ENCODE measurements around the gene WDR36.

WDR36 gene

DNA sequence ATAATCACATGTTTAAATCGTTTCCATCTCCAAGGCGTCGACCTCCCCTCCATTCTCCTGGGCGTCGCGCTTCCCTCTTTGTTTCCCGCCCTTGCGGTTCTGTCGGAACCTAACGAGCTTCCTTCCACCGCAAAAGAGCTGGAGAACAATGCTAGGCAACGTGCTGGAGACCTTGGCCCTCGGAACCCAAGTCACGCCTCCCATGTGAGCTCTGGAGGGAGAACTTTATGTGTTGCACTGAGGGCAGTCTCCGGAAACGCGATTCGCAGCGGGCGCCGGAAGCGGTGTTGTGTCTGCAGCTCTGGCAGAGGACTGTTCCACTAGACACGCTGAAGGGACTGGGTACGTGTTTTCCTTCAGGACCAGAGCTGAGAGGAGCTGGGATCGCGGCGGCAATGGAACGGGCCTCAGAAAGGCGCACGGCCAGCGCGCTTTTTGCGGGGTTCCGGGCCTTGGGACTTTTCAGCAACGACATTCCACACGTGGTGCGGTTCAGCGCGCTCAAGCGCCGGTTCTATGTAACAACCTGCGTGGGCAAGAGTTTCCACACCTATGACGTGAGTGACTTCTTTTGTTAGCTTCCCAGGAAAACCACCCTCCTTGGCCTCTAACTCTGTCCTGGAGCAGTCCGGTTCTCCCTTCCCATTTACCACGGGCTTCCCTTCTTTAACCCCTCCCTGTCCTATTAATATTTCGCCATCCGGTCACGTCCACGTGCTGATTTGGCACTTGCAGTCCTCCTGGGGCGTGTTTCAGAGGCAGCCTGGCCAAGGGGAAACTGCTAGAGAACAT is at the start of gene WDR36:
Gene WDR36, plus strand, starts transcription at position 287 of the 792 bp plus-strand sequence. Its CDS starts 109 bp downstream, at position 396.
- peak; percentile 90 for DNase-seq

DNA sequence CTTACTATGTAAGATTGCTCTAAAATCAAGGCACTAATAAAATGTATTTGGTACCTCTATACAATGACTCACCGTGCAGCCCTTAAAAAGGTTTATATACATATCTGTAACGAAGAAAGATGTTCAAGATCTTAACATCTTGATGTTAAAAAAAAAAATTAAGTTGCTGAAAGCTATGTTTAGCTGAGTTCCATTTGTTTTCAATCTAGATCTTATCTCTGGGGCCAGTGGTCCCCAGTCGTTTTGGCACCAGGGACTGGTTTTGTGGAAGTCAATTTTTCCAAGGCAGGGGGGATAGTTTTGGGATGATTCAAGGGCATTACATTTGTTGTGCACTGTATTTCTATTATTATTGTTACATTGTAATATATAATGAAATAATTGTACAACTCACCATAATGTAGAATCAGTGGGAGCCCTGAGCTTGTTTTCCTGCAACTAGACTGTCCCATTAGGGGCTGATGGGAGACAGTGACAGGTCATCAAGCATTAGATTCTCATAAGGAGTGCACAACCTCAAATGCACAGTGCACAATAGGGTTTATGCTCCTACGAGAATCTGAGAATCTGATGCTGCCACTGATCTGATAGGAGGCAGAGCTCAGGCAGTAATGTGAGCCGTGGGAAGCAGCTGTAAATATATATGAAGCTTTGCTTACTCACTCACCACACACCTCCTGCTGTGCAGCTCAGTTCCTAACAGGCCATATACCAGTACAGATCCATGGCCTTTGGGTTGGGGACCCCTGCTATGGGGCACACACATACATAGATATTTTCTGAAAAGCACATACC is 48.2 kb upstream of the WDR36 start:
- DNase-seq = no peak

DNA sequence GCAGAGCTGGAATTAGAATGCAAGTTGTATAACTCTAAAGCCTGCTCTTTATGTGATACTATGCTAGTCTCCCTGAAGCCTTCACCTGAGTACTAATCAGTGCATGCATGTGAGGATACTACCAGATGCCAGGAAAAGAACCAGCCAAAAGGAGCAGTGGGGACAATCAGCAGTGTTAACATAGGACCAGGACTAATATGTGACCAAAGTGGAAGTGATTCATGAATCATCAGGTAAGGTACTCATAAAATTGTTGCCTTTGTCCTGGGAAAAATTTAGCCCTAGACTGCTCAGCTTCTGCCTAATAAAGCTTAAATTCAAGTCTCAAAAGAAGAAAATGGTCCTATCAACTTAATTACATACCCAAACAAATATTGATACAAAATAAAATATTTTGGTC is 34.1 kb upstream of the WDR36 start:
- no peak for DNase-seq

DNA sequence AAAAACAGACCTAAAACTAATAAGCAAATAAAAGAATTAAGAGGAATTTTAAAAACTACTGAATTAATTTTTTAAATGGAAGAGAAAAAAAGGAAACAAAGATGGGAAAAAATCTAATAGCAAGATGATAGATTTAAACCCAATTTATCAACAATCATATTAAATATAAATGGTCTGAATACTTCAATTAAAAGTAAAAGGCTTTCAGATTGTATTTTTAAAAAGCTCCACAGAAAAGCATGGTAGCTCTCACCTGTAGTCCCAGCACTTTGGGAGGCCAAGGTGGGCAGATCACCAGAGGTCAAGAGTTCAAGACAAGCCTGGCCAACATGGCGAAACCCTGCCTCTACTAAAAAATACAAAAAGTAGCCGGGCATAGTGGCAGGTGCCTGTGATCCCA is 32.0 kb upstream of the WDR36 start:
- no peak for DNase-seq

DNA sequence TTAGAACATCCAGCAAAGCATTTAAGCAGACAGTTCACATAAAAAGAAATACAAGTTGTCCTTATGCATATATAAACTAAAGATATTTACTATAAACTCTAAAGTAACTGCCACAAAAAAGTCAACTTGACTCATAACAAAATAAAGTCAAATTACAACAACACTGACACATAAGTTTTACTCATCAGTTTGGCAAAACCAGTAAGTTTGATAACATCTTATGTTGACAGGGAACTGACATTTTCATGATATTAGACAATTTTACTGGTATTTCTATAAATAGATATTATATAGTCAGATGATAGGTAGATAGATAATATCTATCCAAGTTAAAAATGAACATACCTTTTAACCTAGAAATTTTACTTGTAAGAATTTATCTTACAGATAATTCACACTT is 30.5 kb upstream of the WDR36 start:
- DNase-seq = no peak

DNA sequence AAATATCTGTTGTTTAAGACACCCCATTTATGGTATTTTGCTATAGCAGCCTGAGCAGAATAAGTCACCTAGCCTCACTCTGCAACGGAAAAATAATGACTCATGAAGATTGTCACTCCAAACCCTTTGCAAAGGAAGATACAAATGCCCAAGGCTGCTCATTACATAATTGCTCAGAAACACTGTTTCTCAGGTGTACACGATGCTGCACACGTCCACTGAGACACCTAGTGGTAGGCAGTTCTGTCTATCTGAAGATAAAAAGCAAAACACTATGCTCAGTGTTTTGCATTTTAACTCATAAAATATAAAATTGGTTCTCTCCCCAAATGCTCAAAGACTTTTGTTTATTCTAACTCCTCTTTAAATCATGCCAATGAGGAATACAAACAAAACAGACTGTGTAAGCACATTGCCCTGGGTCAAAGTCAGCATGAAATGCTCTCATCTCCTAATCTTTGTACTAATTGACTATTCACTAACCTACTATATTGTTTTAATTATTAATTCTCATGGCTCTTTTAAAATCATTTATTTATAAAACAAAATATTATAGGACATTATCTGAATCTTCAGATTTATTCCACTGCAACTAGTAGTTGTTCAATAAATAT is 28.3 kb upstream of the WDR36 start:
- DNase-seq = no peak

DNA sequence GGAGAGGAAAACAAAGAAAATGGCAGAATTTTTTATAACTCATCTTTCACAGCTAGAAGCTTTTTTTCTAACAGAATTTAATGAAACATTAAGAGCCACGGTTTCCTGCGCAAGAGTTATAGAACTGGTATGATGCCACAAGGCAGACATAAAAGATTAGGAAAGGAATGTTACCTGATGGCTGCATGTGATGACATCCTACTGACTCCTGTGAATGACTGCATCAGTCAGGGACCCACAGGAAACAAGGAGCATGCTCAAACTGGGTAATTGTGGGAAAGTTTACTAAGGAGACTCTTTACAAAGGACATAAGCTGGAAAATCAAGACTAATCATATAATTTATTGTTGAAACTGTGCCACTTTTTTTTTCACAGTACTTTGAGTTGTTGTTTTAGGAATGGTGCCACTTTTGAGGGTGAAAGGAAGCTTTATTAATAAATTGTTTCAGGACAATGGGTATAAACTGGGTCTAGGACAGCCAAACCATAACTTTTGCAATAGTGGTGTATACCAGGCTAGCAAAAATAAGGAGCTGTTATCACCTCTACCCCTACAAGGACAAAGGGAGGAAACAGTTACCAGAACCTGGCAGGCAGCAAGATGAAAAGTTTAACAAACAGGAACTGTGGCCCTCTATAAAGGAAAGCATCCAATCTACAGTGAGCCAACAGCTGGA is 25.7 kb upstream of the WDR36 start:
- DNase-seq = no peak

DNA sequence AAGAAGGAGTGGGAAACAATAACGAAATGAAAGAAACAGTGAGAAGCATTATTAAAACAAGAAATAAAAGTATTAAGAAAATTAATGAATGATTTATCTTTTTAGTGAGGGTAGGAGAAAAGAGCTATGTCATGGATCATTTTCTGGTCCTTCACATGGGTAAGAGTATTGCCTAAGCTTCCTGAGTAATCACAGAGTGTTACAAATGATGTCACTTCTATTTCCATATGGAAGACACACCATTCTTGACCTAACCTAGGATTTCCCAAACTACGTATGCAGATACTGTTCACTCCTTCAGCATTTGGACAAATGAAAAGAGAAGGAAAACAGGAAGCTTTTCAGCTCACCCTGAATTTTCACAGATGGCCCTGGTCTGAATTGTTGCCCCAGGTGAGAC is 23.9 kb upstream of the WDR36 start:
- no peak for DNase-seq

DNA sequence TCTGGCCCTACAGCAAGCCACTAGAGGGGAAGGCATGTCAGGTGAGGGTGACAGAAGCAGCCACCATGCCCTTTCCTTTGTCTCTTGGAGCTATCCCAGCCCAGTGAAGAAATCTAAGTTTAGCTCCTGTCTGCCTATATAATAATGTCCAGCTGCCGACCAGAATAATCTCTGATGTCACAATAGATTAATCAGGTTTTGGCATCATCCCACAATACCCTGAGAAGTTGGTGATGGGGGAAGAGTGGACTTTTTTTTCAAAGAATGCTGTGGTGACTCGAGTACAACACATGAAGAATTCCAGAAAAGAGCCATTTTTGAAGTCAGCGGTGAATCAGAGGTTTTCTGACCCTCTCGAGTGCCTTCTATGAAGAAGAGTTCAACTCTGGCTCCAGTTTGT is 22.3 kb upstream of the WDR36 start:
- DNase-seq = peak; percentile 29

DNA sequence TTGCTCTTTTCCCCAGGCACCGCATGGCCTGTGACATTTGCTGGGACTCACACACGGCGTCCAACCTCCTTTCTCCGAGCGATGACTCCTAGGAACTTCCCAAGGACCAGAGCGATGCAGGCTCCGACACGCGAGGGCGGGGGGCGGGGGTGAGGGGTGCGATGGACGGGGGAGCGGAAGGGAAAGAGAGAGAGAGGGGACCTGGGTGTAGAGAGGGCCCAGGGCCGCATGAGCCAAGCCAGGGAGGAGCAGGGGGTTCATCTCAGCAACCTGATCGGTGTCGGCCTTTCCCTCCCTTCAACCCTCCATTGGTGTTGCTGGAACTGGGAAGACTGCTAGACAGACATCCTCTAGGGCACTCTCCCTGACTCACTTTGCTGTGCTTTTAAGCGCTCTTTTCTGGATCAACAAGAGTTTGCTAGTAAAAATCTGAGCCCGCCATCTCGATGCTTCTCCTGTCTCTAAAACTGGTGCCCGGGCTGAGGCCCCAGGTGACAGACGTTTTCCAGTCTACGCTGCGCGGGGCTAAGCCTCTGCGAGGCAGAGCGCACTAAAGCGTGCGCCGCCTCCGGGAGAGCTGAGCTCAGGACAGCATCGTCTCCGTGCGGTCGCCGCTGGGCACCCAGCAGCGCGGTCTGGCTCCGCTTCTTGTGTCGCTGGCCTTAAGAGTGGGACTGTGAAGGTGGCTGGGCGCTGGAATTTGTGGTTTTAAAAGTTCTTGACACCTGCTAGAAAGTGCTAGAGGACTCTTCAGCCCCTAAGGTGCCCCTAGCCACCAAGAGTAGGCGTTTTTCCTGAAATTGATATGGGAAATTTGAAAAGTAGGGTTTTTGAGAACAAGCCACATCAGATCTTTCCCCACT is 21.6 kb upstream of the WDR36 start:
- no peak for DNase-seq

DNA sequence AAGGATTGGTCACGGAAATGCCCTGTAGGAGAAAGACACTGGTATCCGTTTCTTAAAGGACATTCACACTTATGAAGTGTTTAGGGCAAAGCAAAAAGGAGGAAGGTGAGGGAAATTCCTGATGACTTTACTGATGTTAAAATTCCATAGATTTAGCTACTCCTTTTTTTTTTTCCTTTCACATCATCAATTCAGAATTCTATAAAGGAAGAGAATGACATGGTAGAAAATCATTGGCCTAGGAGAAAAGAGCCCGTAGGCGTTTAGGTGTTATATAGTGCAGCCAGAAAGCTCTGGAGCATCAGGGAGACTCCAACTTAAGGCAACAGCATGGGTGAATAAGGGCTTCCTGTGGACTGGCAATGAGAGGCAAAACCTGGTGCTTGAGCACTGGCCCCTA is 20.7 kb upstream of the WDR36 start, which contains the start of gene TSLP:
Gene TSLP, plus strand, starts transcription at position 301 of the 400 bp plus-strand sequence. CDS start 178 bp downstream, outside the sequence.
- no peak for DNase-seq

DNA sequence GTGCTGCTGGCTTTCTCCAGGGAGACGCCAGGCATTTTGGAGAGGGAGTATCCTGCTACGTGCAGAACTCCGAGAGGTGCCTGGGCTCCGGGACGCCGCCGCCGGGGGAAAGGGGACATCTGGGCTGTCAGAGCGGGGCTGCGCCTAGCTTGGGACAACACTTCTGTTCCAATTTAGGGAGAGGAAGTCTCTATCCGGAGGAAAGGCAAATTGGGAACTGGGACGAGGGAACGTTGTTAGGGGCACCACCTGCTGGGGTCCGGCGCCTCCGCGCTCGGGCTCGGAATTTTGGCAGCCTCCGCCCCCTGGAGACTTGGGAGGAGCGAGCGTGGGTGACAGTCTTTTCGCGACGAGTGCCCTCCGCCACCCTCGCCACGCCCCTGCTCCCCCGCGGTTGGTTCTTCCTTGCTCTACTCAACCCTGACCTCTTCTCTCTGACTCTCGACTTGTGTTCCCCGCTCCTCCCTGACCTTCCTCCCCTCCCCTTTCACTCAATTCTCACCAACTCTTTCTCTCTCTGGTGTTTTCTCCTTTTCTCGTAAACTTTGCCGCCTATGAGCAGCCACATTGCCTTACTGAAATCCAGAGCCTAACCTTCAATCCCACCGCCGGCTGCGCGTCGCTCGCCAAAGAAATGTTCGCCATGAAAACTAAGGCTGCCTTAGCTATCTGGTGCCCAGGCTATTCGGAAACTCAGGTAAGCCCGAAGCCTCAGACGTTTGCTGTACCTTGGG is 19.0 kb upstream of the WDR36 start:
- DNase-seq = peak; percentile 48

DNA sequence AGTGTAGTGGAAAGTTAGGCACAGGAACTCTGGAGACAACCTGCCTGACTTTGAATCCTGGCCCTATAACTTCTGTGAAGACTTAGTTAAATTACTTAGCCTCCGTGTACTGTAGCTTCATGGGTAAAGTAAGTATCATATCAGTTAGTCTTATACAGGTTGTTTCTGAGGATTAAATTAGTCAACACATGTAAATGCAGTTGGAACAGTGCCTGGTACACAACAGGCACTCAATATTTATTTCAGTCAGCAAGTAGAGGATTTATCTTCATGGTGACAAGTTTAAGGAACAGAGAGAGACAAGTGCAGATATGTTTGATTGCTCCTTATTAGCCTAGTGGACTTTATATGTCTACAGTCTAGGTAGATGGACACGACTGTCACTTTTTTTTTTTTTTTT is 17.9 kb upstream of the WDR36 start:
- DNase-seq = no peak

DNA sequence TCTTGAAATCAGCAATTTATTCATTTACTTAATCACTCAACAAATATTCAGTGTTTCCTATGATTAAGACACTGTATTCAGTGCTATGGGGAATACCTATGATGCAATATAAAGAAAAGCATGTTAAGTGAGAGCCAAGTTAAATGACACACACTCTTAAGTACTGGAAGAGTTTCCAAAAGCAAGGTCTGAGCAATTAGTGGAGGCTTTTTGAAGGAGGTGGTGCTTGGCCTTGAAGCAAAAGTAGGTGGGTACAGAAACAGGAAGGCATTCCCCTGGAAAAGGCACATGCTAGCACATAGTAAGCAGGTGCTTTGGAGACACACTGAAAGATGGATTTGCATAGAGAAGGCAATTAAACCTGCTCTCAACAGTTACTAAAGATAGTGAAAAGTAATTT is 16.6 kb upstream of the WDR36 start:
- DNase-seq = peak; percentile 37

DNA sequence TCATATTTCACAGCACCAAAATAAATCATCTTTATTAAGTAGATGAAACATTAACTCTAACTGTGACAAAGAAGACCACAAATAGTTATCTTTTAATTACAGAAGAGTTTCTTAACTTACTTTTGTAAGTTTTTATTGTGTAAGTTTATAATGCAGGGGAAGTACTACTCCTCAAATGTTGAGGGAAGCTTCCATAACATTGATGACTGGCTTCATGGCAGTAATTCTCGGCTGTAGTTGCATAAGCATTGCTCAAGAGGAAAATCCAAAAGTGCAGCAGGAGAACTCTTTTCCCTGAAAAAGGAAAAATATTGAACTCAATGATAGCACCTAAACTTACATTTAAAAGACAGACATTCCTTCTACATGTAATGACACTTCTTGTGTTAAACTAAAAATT is 16.1 kb upstream of the WDR36 start:
- peak; percentile 54 for DNase-seq

DNA sequence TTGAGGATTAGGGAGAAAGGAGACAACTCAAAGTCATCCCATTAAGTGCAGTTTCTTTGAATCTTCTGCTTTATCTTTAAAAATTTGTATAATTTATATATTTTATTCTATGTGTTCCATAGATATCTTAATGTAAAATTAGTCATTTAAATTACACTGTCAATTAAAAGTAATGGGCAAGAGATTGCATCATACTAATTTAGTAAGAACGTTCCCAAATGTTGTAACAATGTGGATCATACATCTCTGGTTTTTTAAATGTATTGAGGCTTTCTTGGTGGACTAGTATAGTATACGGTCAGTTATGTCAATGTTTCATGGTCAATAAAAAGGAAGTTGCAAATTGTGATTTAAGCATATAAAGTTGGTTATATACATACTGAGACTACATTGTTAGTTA is 14.5 kb upstream of the WDR36 start:
- no peak for DNase-seq

DNA sequence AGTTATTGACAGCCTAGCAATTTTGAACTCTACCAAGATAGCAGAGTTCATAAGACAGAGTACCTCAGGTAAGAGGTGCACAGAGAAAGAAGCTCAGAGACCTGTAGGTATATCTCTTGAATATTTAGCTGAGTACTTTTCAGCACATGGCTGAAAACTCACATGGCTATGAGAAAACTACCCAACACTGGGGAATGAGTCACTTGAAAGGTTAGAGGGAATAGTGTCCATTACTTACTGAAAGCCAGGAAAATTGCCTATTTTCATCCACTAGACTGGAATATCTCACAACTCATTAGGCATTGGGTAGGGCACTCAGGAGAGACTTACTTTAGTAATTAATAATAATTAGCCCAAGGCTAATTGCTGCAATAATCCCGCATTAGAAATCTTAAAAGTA is 12.3 kb upstream of the WDR36 start:
- DNase-seq = no peak

DNA sequence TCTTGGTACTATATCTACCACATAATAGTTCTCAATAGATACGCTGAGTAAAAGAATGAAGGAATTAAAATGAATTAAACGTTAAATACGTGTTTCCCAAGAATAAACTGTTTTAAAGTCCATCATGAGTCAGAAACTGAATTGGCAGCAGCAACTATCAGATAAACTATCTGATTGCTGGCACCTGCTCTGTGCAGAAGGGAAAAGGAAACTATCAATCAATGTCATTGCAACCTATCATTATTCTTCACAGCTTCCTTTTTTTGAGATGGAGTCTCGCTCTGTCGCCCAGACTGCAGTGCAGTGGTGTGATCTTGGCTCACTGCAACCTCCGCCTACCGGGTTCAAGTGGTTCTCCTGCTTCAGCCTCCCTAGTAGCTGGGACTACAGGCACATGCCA is 8.8 kb upstream of the WDR36 start:
- DNase-seq = no peak

DNA sequence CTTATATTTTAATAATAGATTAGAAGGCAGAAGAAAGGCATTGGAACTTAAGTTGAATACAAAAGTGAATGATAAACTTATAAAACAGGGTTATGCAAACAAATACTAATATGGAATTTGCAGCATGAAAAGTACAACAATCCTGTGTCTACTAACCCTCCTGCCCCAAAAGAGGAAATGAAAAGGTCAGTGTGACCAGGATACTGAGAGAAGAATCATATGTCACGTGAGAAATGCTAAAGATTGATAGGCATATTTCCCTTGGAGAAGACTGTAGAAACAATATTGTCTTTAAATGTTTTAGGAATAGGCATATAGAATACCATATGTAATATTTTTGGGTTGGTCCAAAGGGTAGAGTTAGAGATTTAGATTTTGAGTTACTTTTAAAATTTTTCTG is 3.8 kb downstream of the WDR36 start:
- peak; percentile 33 for DNase-seq

DNA sequence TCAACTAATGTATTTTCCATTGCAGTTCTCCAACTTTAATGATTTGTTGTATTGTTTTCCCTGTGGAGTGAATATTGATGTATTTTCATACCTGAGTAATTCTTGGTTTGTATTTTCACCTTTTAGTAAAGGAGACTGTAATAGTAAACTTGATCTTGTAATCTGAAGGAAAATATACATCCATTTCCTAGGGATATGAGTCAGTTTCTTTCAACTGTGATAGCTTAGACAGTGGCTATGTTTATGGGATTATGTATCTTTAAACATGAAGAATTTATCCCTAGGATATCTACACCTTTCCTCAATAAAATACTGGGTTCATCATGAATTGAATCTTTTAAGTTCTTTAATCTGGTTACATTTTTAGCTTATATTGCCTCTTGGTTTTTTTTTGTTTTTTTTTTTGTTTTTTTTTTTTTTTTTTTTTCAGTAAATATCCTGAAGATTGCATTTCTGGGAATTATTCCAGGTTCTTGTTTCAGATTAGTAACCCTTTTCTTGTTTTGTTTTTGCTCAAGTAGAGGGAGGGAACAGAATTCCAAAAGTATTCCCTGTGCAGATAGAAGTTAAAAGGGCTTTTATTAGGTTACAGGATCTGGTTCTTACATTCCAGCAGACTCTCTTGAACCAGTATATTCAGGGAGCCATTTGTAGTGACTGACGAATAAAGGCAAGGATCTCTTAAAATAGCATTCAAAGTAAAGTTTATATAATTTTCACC is 7.1 kb downstream of the WDR36 start:
- no peak for DNase-seq

Measured in suppressor macrophage treated with lipopolysaccharide for 4 hours (primary cell).